T1000 (cell line): ENCODE data around the gene FGD5.

ENCODE experiments used
- DNase-seq: peaks from one replicate; lab custom pipeline; 2025; ENCODE audit warnings: mixed read lengths; lab: John Stamatoyannopoulos, UW

The FGD5 gene

DNA sequence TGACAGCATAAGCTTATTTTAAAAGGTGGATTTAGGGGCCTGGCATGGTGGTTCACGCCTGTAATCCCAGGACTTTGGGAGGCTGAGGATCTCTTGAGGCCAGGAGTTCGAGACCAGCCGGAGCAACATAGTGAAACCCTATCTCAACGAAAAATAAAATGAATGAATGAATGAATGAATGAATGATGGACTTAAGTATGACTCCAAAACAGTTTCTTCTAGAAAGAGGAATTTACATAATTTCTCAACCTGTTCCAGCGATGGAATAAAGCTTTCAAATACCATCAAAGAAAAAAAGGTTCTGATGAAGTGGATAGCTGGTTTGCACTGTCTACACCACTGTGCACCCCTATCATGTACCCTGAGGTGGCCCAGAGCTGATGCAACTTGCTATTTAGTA is 108.5 kb downstream of the FGD5 start:
- DNase-seq = no peak

DNA sequence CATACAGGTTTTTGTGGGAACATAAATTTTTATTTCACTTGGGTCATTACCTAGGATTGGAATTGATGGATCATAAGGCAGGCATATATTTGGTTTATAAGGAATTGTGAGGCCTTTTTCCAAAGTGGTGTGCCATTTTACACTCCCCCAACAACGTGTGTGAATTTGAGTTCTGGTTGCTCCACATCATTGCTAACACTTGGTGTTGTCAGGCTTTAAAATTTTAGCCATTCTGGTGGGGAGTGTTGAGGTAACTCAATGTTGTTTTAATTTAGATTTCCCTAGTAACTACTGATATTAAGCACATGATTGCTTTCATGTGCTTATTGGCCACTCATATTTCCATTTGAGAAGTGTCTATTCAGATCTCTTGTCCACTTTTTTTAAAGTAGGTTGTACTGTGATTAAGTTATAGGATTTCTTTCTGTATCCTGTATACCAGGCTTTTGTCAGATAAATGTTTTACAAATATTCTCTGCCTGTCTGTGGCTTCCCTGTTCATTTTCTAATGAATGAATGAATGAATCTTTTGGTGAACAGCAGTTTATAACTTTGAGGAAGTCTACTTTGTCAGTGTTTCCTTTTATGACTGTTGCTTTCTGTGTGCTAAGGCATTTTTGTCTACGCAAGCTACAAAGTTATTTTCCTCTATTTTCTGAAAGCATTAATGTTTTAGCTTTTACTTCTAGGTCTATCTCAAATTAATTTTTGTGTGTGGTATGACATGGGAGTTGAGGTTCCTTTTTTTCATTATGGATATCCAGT is 110.7 kb downstream of the FGD5 start:
- DNase-seq = no peak

- DNase-seq = no peak
These were observed 115.2 kb downstream of the FGD5 start for GRCh38 chr3:14933820-14934425.

DNA sequence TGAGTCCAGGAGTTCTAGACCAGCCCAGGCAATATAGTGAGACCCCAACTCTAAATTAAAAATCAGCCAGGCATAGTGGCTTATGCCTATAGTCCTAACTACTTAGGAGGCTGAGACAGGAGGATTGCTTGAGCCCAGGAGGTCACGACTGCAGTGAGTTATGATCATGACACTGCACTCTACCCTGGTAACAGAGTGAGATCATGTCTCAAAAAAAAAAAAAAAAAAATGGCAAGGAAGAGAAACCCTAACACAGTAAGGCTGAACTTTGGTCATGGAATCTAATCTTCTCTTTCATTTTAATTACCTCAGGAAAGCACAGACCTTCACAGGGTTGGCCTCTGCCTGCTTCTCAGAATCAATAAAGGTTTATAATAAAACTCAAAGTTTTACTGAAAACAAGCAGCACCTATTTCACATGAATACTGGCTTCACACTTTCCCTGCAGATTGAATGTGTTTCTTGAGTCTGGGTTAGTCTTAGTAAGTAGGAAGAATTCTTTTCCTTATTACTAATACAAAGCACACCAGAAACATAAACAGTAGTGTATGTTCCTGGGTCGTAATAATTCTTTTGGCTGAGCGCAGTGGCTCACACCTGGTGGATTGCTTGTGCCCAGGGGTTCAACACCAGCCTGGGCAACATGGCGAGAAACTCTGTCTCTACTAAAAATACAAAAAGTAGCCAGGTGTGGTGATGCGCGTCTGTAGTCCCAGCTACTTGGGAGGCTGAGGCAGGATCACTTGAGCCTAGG is 117.0 kb downstream of the FGD5 start:
- no peak for DNase-seq

DNA sequence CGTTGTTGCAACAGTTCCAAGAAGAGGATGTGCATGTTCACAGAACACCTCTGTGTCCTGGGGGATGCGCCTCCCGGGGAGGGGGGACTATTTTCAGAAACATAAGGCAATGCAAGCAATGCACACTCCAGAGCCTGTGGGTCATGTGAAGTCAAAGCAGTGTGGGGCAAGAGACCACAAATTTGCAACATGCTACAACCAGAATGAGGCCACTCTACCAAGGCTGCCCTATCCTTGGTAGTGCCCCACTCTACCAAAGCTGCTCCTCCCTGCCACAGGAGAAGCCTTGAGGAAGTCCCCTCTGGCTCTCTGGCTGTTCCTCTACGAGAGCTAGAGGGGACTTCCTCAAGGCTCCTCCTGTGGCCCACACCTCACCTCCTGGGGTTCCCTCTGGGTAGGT is 120.2 kb downstream of the FGD5 start:
- DNase-seq = no peak

GRCh38 chr3:14941871-14942270 is 123.1 kb downstream of the FGD5 start:
- DNase-seq = no peak

- no peak for DNase-seq
These were observed 124.3 kb downstream of the FGD5 start for GRCh38 chr3:14943042-14943441.

GRCh38 chr3:14946236-14946635 is 127.5 kb downstream of the FGD5 start:
- no peak for DNase-seq

DNA sequence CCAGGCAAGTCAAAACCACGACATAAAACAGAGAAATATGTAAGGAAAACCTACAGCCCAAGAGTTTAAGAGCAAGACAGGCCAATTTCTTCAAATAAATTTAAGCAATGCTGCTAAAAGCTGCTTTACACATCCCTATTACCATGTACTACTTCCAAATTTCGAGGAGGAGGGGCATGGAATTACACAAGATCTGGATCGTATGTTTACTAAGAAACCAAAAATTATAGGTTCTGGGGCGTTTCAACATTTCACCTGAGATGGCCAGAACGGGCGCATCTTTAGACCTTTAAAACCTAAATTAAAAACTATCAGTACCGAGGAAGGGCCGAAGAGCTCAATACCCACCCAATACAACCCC is 128.0 kb downstream of the FGD5 start:
- no peak for DNase-seq

DNA sequence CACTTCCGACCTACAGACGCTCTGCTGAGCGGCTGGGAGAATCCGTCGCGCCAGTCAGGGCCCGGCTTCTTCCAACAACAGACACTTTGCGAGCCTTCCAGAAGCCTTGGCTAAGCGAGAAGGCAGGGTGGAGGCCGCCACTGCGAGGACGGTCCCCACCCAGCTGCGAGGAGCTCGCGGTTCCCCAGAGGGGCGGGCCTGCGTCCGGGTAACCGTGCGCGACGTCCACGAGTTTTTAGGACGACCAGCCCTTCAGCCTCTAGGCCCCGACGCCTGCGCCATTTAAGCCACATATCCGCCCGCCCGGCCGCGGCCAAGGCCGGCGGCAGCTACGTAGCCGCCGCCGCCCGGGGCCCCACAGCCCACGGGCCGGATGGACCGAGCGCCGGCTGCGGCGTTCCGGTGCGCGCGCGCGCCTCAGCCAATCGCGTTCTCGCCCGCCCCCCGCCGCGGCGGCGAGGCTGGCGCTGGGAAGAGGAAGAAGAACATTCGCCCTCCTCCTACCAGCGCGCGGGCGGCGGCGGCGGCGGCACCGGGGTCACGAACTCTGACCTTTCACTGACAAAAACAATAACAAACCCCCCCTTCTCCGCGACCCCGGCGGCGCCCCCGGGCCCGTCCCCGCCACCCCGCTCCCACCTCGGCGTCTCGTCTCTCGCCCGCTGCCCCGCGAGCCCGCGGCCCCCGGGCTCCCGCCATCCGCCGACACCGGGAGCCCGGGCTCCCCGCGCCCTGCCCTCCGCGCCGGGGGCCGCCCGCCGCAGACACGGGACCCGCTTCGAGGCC is 128.5 kb downstream of the FGD5 start, which contains the start of gene NR2C2:
TSS of gene NR2C2 (plus strand) at position 484 of the 786 bp plus-strand sequence. CDS start 56,332 bp downstream, outside the sequence.
- peak; percentile 74 for DNase-seq

- DNase-seq = peak; percentile 95
These were observed 129.3 kb downstream of the FGD5 start for GRCh38 chr3:14947886-14948608.

- no peak for DNase-seq
These were observed 129.9 kb downstream of the FGD5 start for GRCh38 chr3:14948609-14949038.

DNA sequence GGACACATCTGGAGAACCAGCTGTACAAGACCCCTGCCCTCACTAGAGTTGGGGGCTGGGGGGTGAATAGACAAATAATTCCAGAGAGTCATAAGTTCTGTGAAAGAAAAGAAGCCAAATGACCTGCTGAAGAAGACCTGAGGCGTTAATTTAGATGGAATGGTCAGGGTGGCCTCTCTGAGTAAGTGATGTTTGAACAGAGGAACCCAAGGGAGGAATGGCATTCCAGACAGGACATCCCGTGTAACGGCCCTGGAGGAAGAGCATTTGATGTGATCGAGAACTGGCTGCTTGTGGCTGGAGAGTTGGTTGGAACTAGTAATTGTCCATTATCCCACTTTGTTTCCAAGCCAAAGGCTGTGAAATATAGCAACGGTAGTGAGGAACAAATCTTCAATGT is 130.4 kb downstream of the FGD5 start:
- DNase-seq = no peak

DNA sequence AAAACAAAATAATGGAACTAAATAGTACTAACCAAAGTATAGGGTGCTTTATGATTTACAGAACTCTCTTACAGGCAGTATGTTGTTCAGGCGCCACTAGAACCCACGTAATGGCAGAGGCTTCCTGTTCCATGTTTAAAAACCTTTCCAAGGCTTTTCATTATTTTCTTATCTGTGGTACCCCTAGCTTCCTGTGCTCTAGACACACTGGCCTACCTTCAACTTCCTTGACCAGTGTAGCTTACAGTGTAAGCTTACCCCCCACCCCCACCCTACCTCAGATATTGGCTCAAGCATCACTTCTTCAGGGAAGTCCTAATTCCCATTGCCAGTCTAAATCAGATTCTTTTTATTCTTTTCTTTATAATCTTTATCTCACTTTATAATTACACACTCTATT is 131.5 kb downstream of the FGD5 start:
- no peak for DNase-seq

DNA sequence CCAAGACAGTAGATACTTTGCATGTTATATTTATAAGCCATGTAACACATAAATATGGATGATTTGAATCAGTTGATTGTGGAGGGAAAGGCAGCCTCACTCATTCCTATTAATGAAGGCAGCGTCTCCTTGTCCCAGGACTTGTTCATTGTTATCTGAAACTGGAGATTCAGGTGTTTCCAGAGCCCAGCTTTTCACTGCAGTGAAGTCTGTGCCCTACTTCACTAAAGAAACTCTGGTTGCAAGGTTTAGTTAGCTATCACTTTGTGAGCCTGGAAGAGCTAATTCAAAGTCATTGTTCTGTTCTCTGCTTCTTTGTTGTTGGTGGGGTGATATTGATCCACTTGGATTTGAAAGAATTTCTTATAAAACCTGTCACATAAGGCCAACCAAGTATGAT is 138.4 kb downstream of the FGD5 start:
- no peak for DNase-seq

DNA sequence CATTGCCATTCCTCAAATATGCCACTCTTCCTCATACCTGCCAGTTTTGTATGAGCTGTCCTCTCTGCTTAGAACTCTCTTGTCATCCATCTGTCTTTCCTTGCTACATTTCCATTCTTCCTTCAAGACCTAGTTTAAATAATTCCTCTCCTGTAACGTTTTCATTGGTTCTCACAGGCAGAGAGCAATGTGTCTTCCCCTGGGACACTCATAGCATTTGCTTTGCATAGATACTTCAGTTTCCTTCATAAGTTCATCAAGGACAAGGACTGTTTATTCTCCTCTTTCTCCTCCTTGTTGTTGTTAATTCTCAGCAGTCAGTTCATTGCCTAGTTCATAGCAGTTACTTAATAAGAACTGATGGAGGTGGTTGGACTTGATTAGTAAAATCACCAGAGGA is 139.2 kb downstream of the FGD5 start:
- DNase-seq = no peak

GRCh38 chr3:14959359-14959943 is 140.7 kb downstream of the FGD5 start:
- DNase-seq = no peak

DNA sequence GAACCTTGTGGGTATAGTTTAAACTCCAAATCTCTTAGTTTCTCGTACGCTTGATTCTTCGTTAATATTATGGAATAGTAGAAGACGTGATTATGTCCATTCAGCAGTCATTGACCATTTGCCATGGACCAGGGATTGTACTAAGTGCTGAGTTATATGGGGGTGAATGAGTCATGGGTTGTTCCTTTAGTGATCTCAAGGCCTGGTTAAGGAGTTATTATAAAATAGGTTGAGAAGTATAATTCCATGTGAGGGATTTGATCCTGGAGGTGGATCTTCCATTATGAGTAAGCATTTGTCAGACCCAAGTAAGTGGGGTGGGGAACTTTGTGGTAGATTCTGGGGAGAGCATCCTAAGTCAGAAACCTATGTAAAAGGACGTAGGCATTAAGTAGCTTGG is 144.0 kb downstream of the FGD5 start:
- peak; percentile 1 for DNase-seq

GRCh38 chr3:14967285-14967684 is 148.5 kb downstream of the FGD5 start:
- no peak for DNase-seq

DNA sequence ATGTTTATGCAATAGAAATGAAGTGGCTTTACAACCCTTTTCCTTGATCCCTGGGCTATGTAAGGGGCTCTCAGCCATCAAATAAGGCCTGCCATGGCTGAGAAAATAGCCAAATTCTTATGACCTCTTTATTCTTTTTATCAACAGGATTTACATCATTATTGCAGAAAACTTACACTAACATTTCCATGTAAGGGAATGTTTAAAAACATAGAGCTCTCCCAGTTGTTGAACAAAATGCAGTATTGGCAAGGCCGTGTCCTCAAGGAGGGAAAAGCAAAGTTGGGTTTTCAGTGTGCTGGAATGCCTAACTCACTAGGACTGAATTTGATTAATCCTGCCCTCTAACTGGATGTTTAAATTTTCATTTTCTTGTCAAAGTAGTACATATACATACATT is 150.9 kb downstream of the FGD5 start:
- no peak for DNase-seq

GRCh38 chr3:14976317-14976716 is 157.6 kb downstream of the FGD5 start:
- DNase-seq = no peak
